Left lung (tissue), 10 donors: ENCODE data around the gene BTRC. TPM values are rescaled to one million over a fixed set of nuclear protein-coding genes. Genes with fewer than 3 reads are reported as not detected.

ENCODE experiments used
- ATAC-seq: fragments of 200-7000 bp; cut with Tn5 transposase; one replicate; pipeline ENCODE4 v1.9.1; 2020; ENCODE audit warnings: moderate library complexity
- DNase-seq, 4 donors: peaks; one replicate each; pipeline ENCODE4 v3.0.0-alpha.2; 2013 to 2020
- H3K27ac ChIP-seq, 2 donors: fragments of 200-600 bp; sonication (generic) in 1 of 2; one replicate each; pipeline versions ENCODE4 v1.5.0 to v1.8.0; 2020 to 2021
- H3K27me3 ChIP-seq, 2 donors: fragments of 200-600 bp; sonication (generic) in 1 of 2; one replicate each; pipeline versions ENCODE4 v1.5.0 to v1.8.0; 2020 to 2021
- H3K36me3 ChIP-seq, 2 donors: fragments of 200-600 bp; sonication (generic) in 1 of 2; one replicate each; pipeline versions ENCODE4 v1.5.0 to v1.8.0; 2020 to 2021
- H3K4me1 ChIP-seq, 2 donors: fragments of 200-600 bp; one replicate each; pipeline ENCODE4 v1.8.0; 2021
- H3K4me3 ChIP-seq, 2 donors: fragments of 200-600 bp; sonication (generic) in 1 of 2; one replicate each; pipeline versions ENCODE4 v1.5.0 to v1.8.0; 2020 to 2021; ENCODE audit warnings: mild to moderate bottlenecking in 1 of 2
- H3K9me3 ChIP-seq, 2 donors: fragments of 200-600 bp; sonication (generic) in 1 of 2; one replicate each; pipeline versions ENCODE4 v1.5.0 to v1.8.0; 2020 to 2021
- CTCF ChIP-seq, 2 donors: fragments of 200-600 bp; sonication (generic) in 1 of 2; IDR thresholded peaks; one replicate each; pipeline versions ENCODE4 v1.5.0 to v1.8.0; 2021; ENCODE audit warnings: antibody characterized with exemption in 2 of 2
- intact Hi-C, 2 donors: fragments of 100-400 bp; cut with DNase I; formaldehyde crosslinking; loops; one replicate each; pipeline versions ENCODE4 v1.11.2 to v1.14.2; 2022
- polyA plus RNA-seq, 6 donors: library from polyadenylated mRNA; unstranded; fragments of 120-200 nt; gene quantifications; one replicate each; pipeline ENCODE4 v1.2.1, GENCODE V29; 2013; ENCODE audit not compliant: insufficient read length in 6 of 6
- total RNA-seq, 2 donors: library from RNA; stranded (reverse); fragmentation: NEBNext Ultra II Directional; extraction: Animal tissue kit (Norgen Biotek cat#: 25700); gene quantifications; one replicate each; pipeline ENCODE4 v1.2.1, GENCODE V29; 2021
- donor health status: DM: no; HTN: yes; CAD: no.
- donor health status: DM: no; HTN: no; CAD: no.

BTRC gene
- total and polyA plus RNA-seq, 8 donors = 16.8 to 28.7 (median 25.1) TPM

- TF ChIP-seq CTCF (IDR thresholded peaks at IDR 0.05) = no peak
- H3K4me1 ChIP-seq = peaks cover 0 to 2% of the 10 kb centered on the region in 2 donors
- ATAC-seq (no peak), DNase-seq (no peak)
- no peaks in the 10 kb centered on the region for H3K27me3 ChIP-seq
- no peak overlapping the region for H3K4me3 ChIP-seq
- peaks cover 0 to 5% of the 10 kb centered on the region in 2 donors for H3K36me3 ChIP-seq
- intact Hi-C loops = no loop called here
- H3K27ac ChIP-seq = no peak overlapping the region
- H3K9me3 ChIP-seq = no peaks in the 10 kb centered on the region
Observed at GRCh38 chr10:101375076-101375475, 21.1 kb downstream of the BTRC start.

- H3K9me3 ChIP-seq = no peaks in the 10 kb centered on the region
- DNase-seq (no peak), ATAC-seq (no peak)
- H3K4me3 ChIP-seq = no peak overlapping the region
- peaks cover 0 to 5% of the 10 kb centered on the region in 2 donors for H3K36me3 ChIP-seq
- TF ChIP-seq CTCF (IDR thresholded peaks at IDR 0.05) = no peak
- intact Hi-C loops = no loop called here
- H3K27ac ChIP-seq = no peak overlapping the region
- H3K27me3 ChIP-seq = no peaks in the 10 kb centered on the region
- H3K4me1 ChIP-seq = peaks cover 0 to 10% of the 10 kb centered on the region in 2 donors
Observed at GRCh38 chr10:101379663-101380352, 25.8 kb downstream of the BTRC start.

GRCh38 chr10:101380353-101381017, 26.5 kb downstream of the BTRC start:
- H3K36me3 ChIP-seq = peaks cover 0 to 5% of the 10 kb centered on the region in 2 donors
- H3K27ac ChIP-seq = no peak overlapping the region
- peaks cover 0 to 10% of the 10 kb centered on the region in 2 donors for H3K4me1 ChIP-seq
- H3K9me3 ChIP-seq = no peaks in the 10 kb centered on the region
- ATAC-seq (peak; percentile 56), DNase-seq (peak in 1 of 4 donors; percentile 75)
- intact Hi-C loops = no loop called here
- H3K27me3 ChIP-seq = no peaks in the 10 kb centered on the region
- TF ChIP-seq CTCF (IDR thresholded peaks at IDR 0.05) = no peak
- no peak overlapping the region for H3K4me3 ChIP-seq

GRCh38 chr10:101385866-101386658, 32.1 kb downstream of the BTRC start:
- intact Hi-C loops = no loop called here
- H3K27ac ChIP-seq = no peak overlapping the region
- no peak for ATAC-seq

More at GRCh38 chr10:101385866-101386658, 32.1 kb downstream of the BTRC start:
- Histone ChIP-seq H3K4me3 (no peak overlapping the region), H3K4me1 (no peaks in the 10 kb centered on the region), H3K9me3 (no peaks in the 10 kb centered on the region), H3K36me3 (no peaks in the 10 kb centered on the region), H3K27me3 (no peaks in the 10 kb centered on the region)
- TF ChIP-seq CTCF (IDR thresholded peaks at IDR 0.05) = no peak
- no peak for DNase-seq
